AG04450 (cell line): ENCODE results near the gene FAM170B. TPM values are rescaled to one million over a fixed set of nuclear protein-coding genes. Genes with fewer than 3 reads are reported as not detected.

ENCODE experiments used
- CTCF ChIA-PET: fragments of 300-600, 350-600 bp; formaldehyde crosslinking; extraction: SDS; loops from one replicate; lab custom pipeline; 2022; ENCODE audit warnings: antibody characterized with exemption, inconsistent platforms; lab: Charles Lee
- POLR2A ChIA-PET: fragments of 350-600 bp; formaldehyde crosslinking; extraction: SDS; loops from one replicate; lab custom pipeline; 2021; ENCODE audit warnings: antibody characterized with exemption, inconsistent platforms; lab: Yijun Ruan, JAX
- DNase-seq: peaks from one replicate; pipeline ENCODE4 v3.0.0-alpha.2; 2011; ENCODE audit warnings: low read depth, low spot score
- H3K27ac ChIP-seq: one replicate; pipeline ENCODE4 v1.5.1; 2012; ENCODE audit warnings: low read depth, low read length, control low read depth
- H3K27me3 ChIP-seq: one replicate; pipeline ENCODE4 v1.6.0; 2012; ENCODE audit warnings: low read length; ENCODE audit not compliant: control insufficient read depth, insufficient read depth
- H3K4me3 ChIP-seq: 2 replicates; pipeline ENCODE4 v1.5.1; 2011; ENCODE audit warnings: mild to moderate bottlenecking, low read depth, low read length, control low read depth
- H3K9me3 ChIP-seq: 2 replicates; pipeline ENCODE4 v1.5.1; 2012; ENCODE audit warnings: low read length; ENCODE audit not compliant: control insufficient read depth, insufficient read depth
- CTCF ChIP-seq: IDR thresholded peaks from 2 replicates; pipeline ENCODE4 v1.5.1; 2011; ENCODE audit warnings: low read depth, low read length, control low read depth, inconsistent platforms
- polyA plus RNA-seq: library from polyadenylated mRNA; depleted of rRNA; stranded (reverse); fragments of >200 nt; gene quantifications from 2 replicates; pipeline ENCODE4 v1.2.3, GENCODE V29; 2011

FAM170B gene
- polyA plus RNA-seq, 1 experiment, result not detected

- Histone ChIP-seq H3K27ac (no peak overlapping the region), H3K9me3 (no peaks in the 10 kb centered on the region; the same call in 1 of the 2 replicates), H3K4me3 (no peak overlapping the region), H3K27me3 (no peaks in the 10 kb centered on the region)
- DNase-seq, result no peak
- ChIA-PET CTCF (interaction anchor here (0.6 to 5.8 kb wide), 23 partner anchors 10 to 504 kb away, joined by 3 to 34 read pairs (median 5); no protein-coding TSS in a partner anchor), POLR2A (interaction anchor here (1.3 kb wide), 1 partner anchor 18 kb away, joined by 4 read pairs; no protein-coding TSS in a partner anchor)
- no peak for TF ChIP-seq CTCF
Measured at GRCh38 chr10:49162063-49162462, 28.2 kb upstream of the FAM170B start.

DNA sequence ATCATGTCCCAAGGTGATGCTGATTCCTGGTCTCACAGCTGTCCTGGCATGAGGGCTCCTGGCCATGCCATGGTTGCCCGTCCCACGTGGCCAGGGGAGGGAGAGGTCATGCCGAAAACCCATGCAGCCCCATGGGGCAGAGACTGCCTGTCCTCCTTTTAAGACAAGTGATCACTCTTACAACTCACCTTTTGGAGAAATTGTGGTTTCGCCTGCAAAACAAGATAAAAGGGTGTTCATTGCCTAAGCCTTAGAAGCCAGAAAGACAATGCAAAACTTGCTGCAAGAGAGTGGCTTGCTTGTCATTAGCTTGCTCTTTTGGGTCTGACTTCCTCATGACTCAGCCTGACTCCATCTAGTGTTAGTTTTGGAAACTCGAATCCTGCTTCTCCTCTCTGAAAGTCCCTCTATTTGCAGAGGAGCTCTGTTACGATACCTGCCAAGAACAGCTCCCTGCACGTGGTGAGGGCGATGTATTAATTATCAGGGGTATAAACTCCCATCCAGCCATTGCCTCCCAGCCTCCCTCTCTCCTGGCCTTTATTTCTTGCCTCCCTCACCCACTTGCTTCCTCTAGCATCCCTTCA is 27.7 kb upstream of the FAM170B start:
- TF ChIP-seq CTCF, result peak; percentile 64
- DNase-seq, result no peak
- ChIA-PET POLR2A (interaction anchor here (1.3 kb wide), 1 partner anchor 18 kb away, joined by 4 read pairs; no protein-coding TSS in a partner anchor), CTCF (interaction anchor here (0.6 to 5.8 kb wide), 24 partner anchors 10 to 504 kb away, joined by 3 to 34 read pairs (median 4); no protein-coding TSS in a partner anchor)
- no peak overlapping the region for H3K27ac ChIP-seq
- no peaks in the 10 kb centered on the region for H3K27me3 ChIP-seq
- no peaks in the 10 kb centered on the region; the same call in 1 of the 2 replicates for H3K9me3 ChIP-seq
- no peak overlapping the region for H3K4me3 ChIP-seq

GRCh38 chr10:49160814-49161213 is 27.0 kb upstream of the FAM170B start:
- ChIA-PET CTCF (interaction anchor here (0.8 to 5.8 kb wide), 7 partner anchors 37 to 503 kb away, joined by 3 to 34 read pairs (median 4); no protein-coding TSS in a partner anchor), POLR2A (interaction anchor here (1.3 kb wide), 1 partner anchor 17 kb away, joined by 4 read pairs; no protein-coding TSS in a partner anchor)
- DNase-seq, result no peak
- H3K9me3 ChIP-seq, result no peaks in the 10 kb centered on the region; the same call in 1 of the 2 replicates
- no peak for TF ChIP-seq CTCF
- H3K4me3 ChIP-seq, result no peak overlapping the region
- no peak overlapping the region for H3K27ac ChIP-seq
- H3K27me3 ChIP-seq, result no peaks in the 10 kb centered on the region

GRCh38 chr10:49160110-49160509 is 26.3 kb upstream of the FAM170B start:
- no peak overlapping the region for H3K27ac ChIP-seq
- H3K9me3 ChIP-seq, result no peaks in the 10 kb centered on the region; the same call in 1 of the 2 replicates
- ChIA-PET POLR2A (no interaction called here), CTCF (interaction anchor here (5.8 kb wide), 1 partner anchor 502 kb away, joined by 34 read pairs; no protein-coding TSS in a partner anchor)
- DNase-seq, result no peak
- TF ChIP-seq CTCF, result no peak
- no peak overlapping the region for H3K4me3 ChIP-seq
- H3K27me3 ChIP-seq, result no peaks in the 10 kb centered on the region

DNA sequence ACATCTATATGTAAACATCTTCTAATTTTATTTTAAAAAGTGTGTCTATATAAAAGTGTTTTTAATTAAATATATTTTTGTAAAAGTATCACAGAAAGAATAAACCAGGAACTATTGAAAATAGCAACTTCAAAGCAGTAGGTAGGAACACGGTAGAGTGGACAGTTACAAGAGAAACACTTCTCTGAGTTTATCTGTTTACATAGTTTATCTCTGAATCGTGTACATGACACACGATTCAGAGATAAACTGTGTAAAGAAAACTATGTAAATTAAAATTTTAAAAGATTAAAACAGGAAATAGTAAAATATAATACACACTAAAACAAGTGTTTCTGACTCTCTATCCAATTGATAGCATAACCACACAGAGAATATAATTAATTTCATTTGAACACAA is 25.1 kb upstream of the FAM170B start:
- no peak for DNase-seq
- H3K27me3 ChIP-seq, result no peaks in the 10 kb centered on the region
- POLR2A ChIA-PET, result no interaction called here
- no peak overlapping the region for H3K4me3 ChIP-seq
- CTCF ChIA-PET, result interaction anchor here (5.8 kb wide), 1 partner anchor 501 kb away, joined by 34 read pairs; no protein-coding TSS in a partner anchor
- TF ChIP-seq CTCF, result no peak
- no peaks in the 10 kb centered on the region; the same call in 1 of the 2 replicates for H3K9me3 ChIP-seq
- H3K27ac ChIP-seq, result no peak overlapping the region
